GM23248 (cell line): ENCODE data around the gene HNRNPM. TPM values are rescaled to one million over a fixed set of nuclear protein-coding genes. Genes with fewer than 3 reads are reported as not detected.

Experiments used
- DNase-seq: peaks from one replicate; pipeline ENCODE4 v3.0.0-alpha.2; 2015
- H2AFZ ChIP-seq: fragments of 200-600 bp; sonication (generic); 2 replicates; pipeline ENCODE4 v1.6.1; 2016; ENCODE audit warnings: antibody characterized with exemption
- H3F3A ChIP-seq: fragments of 200-600 bp; sonication (generic); 2 replicates; pipeline ENCODE4 v1.6.1; 2016; ENCODE audit warnings: mild to moderate bottlenecking, antibody characterized with exemption, mixed run types; ENCODE audit not compliant: insufficient read depth
- H3K27ac ChIP-seq: fragments of 200-600 bp; sonication (generic); 2 replicates; pipeline ENCODE4 v1.5.1; 2016; ENCODE audit warnings: mild to moderate bottlenecking
- H3K27me3 ChIP-seq: fragments of 200-600 bp; sonication (generic); replicated peaks from 2 replicates; pipeline ENCODE4 v1.6.1; 2016; ENCODE audit warnings: mild to moderate bottlenecking; ENCODE audit not compliant: insufficient read depth
- H3K36me3 ChIP-seq: fragments of 200-600 bp; sonication (generic); 2 replicates; pipeline ENCODE4 v1.6.1; 2016; ENCODE audit warnings: low read depth, mild to moderate bottlenecking
- H3K4me1 ChIP-seq: fragments of 200-600 bp; sonication (generic); 2 replicates; pipeline ENCODE4 v1.6.1; 2016; ENCODE audit warnings: mild to moderate bottlenecking; ENCODE audit not compliant: insufficient read depth
- H3K4me2 ChIP-seq: fragments of 200-600 bp; sonication (generic); one replicate; pipeline ENCODE4 v1.6.1; 2016; ENCODE audit warnings: mild to moderate bottlenecking; ENCODE audit not compliant: unreplicated experiment
- H3K4me3 ChIP-seq: fragments of 200-600 bp; sonication (generic); 2 replicates; pipeline ENCODE4 v1.5.1; 2016; ENCODE audit warnings: mild to moderate bottlenecking
- H3K79me2 ChIP-seq: fragments of 200-600 bp; sonication (generic); 2 replicates; pipeline ENCODE4 v1.6.1; 2016; ENCODE audit warnings: mild to moderate bottlenecking; ENCODE audit not compliant: insufficient read depth
- H3K9ac ChIP-seq: fragments of 200-600 bp; sonication (generic); 2 replicates; pipeline ENCODE4 v1.6.1; 2016; ENCODE audit warnings: mild to moderate bottlenecking
- H3K9me2 ChIP-seq: fragments of 200-600 bp; sonication (generic); 2 replicates; pipeline ENCODE4 v1.6.1; 2016; ENCODE audit warnings: mixed run types, mild to moderate bottlenecking, moderate library complexity; ENCODE audit not compliant: insufficient read depth
- H3K9me3 ChIP-seq: fragments of 200-600 bp; sonication (generic); one replicate; pipeline ENCODE4 v1.6.1; 2017; ENCODE audit warnings: low read depth
- H4K20me1 ChIP-seq: fragments of 200-600 bp; sonication (generic); 2 replicates; pipeline ENCODE4 v1.6.0; 2016; ENCODE audit not compliant: insufficient read depth
- EZH2 ChIP-seq: fragments of 200-600 bp; sonication (generic); IDR thresholded peaks from 2 replicates; pipeline ENCODE4 v1.6.1; 2018; ENCODE audit warnings: antibody characterized with exemption, mild to moderate bottlenecking; ENCODE audit not compliant: insufficient read depth, poor library complexity, severe bottlenecking
- EZH2phosphoT487 ChIP-seq: fragments of 200-600 bp; sonication (generic); IDR thresholded peaks from 2 replicates; pipeline ENCODE4 v1.6.1; 2018; ENCODE audit warnings: antibody characterized with exemption, moderate library complexity, mild to moderate bottlenecking, low read depth; ENCODE audit not compliant: insufficient read depth
- WGBS, 2 experiments: methylation state at CpG; one replicate each; pipeline ENCODE4 v1.1.6; 2015 to 2017; ENCODE audit warnings: low lambda C conversion rate in 2 of 2, low coverage in 1 of 2; ENCODE audit errors: missing lambda C conversion rate in 2 of 2; 5-methylcytosine and 5-hydroxymethylcytosine counted together
- in situ Hi-C: fragments of 300-500 bp; cut with MboI; formaldehyde crosslinking; loops from 2 replicates; pipeline ENCODE4 v1.15.0; 2020
- polyA plus RNA-seq: library from polyadenylated mRNA; unstranded; fragments of >200 nt; fragmentation: Nextera tagmentation; extraction: Ambion mirVana; gene quantifications from 2 replicates; pipeline ENCODE4 v1.2.1, GENCODE V29; 2016
- total RNA-seq: library from RNA; depleted of rRNA; stranded (reverse); fragments of >200 nt; shearing (Covaris generic); gene quantifications from 2 replicates; pipeline ENCODE4 v1.2.3, GENCODE V29; 2014

Gene HNRNPM
- total and polyA plus RNA-seq, 2 experiments from 2014 or later = 71.0 to 116 TPM

- 51 to 53% methylated on average over 10 of the region's 10 CpGs for WGBS, 2 experiments
Observed at GRCh38 chr19:8517551-8518442, 73.0 kb downstream of the HNRNPM start.

GRCh38 chr19:8518536-8518935 is 73.8 kb downstream of the HNRNPM start:
- H3K9me2 ChIP-seq = no peaks in the 10 kb centered on the region
- no peaks in the 10 kb centered on the region for H4K20me1 ChIP-seq

More at GRCh38 chr19:8517551-8518442, 73.0 kb downstream of the HNRNPM start:
- Histone ChIP-seq H3K36me3 (no peaks in the 10 kb centered on the region), H3K9ac (peak overlapping the region; percentile 7; the same call in 1 of the 2 replicates), H3K27me3 (no peaks in the 10 kb centered on the region), H3K9me2 (no peaks in the 10 kb centered on the region), H3K4me3 (no peak overlapping the region), H3K27ac (peak overlapping the region; percentile 69), H3K4me2 (peak overlapping the region; percentile 4), H3K79me2 (no peaks in the 10 kb centered on the region), H3F3A (peaks cover 20% of the 10 kb centered on the region), H3K4me1 (peaks cover 18% of the 10 kb centered on the region), H2AFZ (peak overlapping the region; percentile 68), H4K20me1 (no peaks in the 10 kb centered on the region), H3K9me3 (no peaks in the 10 kb centered on the region)
- TF ChIP-seq EZH2 (no peak), EZH2phosphoT487 (no peak)
- DNase-seq = peak; percentile 81
- in situ Hi-C loops = no loop called here

GRCh38 chr19:8519388-8519787 is 74.6 kb downstream of the HNRNPM start:
- Histone ChIP-seq H3K9me3 (no peaks in the 10 kb centered on the region), H3K36me3 (no peaks in the 10 kb centered on the region), H4K20me1 (no peaks in the 10 kb centered on the region), H3K4me1 (peaks cover 10% of the 10 kb centered on the region), H3K27ac (no peak overlapping the region), H3K27me3 (no peaks in the 10 kb centered on the region), H3K4me3 (no peak overlapping the region), H3K79me2 (no peaks in the 10 kb centered on the region), H2AFZ (no peak overlapping the region), H3K9me2 (no peaks in the 10 kb centered on the region), H3K4me2 (no peak overlapping the region), H3F3A (0 out of 2 replicates have a peak, but pooled peaks cover 13% of the 10 kb centered on the region), H3K9ac (no peak overlapping the region)
- DNase-seq = no peak
- in situ Hi-C loops = no loop called here
- 92 to 97% methylated on average over 6 of the region's 6 CpGs for WGBS, 2 experiments
- no peak for TF ChIP-seq EZH2phosphoT487
- no peak for TF ChIP-seq EZH2

More at GRCh38 chr19:8518536-8518935, 73.8 kb downstream of the HNRNPM start:
- H3K9me3 ChIP-seq = no peaks in the 10 kb centered on the region
- H3K36me3 ChIP-seq = no peaks in the 10 kb centered on the region
- no peak overlapping the region for H3K4me3 ChIP-seq
- peak overlapping the region; percentile 69 for H3K27ac ChIP-seq
- no peak overlapping the region; the same call in 1 of the 2 replicates for H2AFZ ChIP-seq
- no peaks in the 10 kb centered on the region for H3K27me3 ChIP-seq
- TF ChIP-seq EZH2phosphoT487 (no peak), EZH2 (no peak)
- 0 out of 2 replicates have a peak, but pooled peaks cover 13% of the 10 kb centered on the region for H3F3A ChIP-seq
- WGBS, 2 experiments = 81 to 82% methylated on average over 10 to 11 of the region's 11 CpGs
- no peak for DNase-seq
- H3K4me1 ChIP-seq = peaks cover 11% of the 10 kb centered on the region
- no peak overlapping the region for H3K9ac ChIP-seq
- no peak overlapping the region for H3K4me2 ChIP-seq
- no peaks in the 10 kb centered on the region for H3K79me2 ChIP-seq
- in situ Hi-C loops = no loop called here

- H3K36me3 ChIP-seq = no peaks in the 10 kb centered on the region
- H3K9me3 ChIP-seq = no peaks in the 10 kb centered on the region
- H3K4me3 ChIP-seq = peak overlapping the region; percentile 79
- no peaks in the 10 kb centered on the region for H3K9me2 ChIP-seq
- H3K4me1 ChIP-seq = no peaks in the 10 kb centered on the region
- in situ Hi-C loops = no loop called here
- H3K4me2 ChIP-seq = peak overlapping the region; percentile 97
- H3F3A ChIP-seq = no peaks in the 10 kb centered on the region
- H2AFZ ChIP-seq = peak overlapping the region; percentile 98
- 0 out of 2 replicates have a peak, but pooled peaks cover 7% of the 10 kb centered on the region for H4K20me1 ChIP-seq
- peaks cover 12% of the 10 kb centered on the region; the same call in 1 of the 2 replicates for H3K79me2 ChIP-seq
- peak overlapping the region; percentile 59 for H3K27ac ChIP-seq
- no peaks in the 10 kb centered on the region for H3K27me3 ChIP-seq
- H3K9ac ChIP-seq = peak overlapping the region; percentile 75
- DNase-seq = no peak
- WGBS, 2 experiments = 2% methylated on average over 14 to 15 of the region's 15 CpGs
- no peak for TF ChIP-seq EZH2
Observed at GRCh38 chr19:8525401-8525684, 80.6 kb downstream of the HNRNPM start.
